HG03064 (cell line): ENCODE data around the gene ARHGEF19.
"Not testable (repeated sequence)": the region's sequence is repeated elsewhere in the genome, so short reads cannot be mapped to it uniquely, and the experiment has no call there.

Source experiments
- ATAC-seq: cut with Tn5 transposase; IDR thresholded peaks from one replicate; pipeline ENCODE4 v1.9.1; 2021; ENCODE audit warnings: low read depth; ENCODE audit not compliant: unreplicated experiment

The ARHGEF19 gene

GRCh38 chr1:16222716-16223115 is 10.3 kb upstream of the ARHGEF19 start:
- ATAC-seq: not testable (repeated sequence)

- no peak for ATAC-seq
These were observed 9.0 kb upstream of the ARHGEF19 start for GRCh38 chr1:16221499-16221898.

DNA sequence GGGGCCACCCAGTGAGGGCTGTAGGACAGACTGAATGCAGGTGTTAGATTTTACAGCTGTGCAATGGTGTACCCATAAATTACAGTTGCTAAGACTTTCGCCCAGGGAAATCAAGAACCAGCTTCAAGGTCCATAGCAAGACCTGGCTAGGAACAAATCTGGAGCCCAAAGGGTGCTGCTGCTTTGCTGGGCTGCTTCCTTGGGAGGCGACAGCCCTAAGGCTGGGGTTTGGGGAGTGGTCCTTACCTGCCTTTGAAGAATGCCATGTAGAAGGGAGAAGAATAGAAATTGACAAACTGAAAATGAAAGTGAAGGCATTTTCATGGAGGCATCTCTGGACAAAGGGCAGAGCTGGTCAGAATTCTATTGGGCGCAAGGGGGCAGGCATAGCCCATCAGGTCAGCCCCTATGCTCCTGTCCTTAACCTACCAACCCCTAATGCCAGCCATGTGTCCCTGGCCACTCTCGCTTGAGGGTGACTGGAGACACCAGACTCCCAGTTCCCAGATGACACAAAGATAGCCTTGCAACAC is 7.6 kb upstream of the ARHGEF19 start:
- ATAC-seq: no peak

GRCh38 chr1:16218674-16219071 is 6.2 kb upstream of the ARHGEF19 start:
- ATAC-seq: no peak

GRCh38 chr1:16218014-16218673 is 5.7 kb upstream of the ARHGEF19 start:
- ATAC-seq: no peak

GRCh38 chr1:16217061-16217785 is 4.8 kb upstream of the ARHGEF19 start:
- peak; percentile 93 for ATAC-seq

DNA sequence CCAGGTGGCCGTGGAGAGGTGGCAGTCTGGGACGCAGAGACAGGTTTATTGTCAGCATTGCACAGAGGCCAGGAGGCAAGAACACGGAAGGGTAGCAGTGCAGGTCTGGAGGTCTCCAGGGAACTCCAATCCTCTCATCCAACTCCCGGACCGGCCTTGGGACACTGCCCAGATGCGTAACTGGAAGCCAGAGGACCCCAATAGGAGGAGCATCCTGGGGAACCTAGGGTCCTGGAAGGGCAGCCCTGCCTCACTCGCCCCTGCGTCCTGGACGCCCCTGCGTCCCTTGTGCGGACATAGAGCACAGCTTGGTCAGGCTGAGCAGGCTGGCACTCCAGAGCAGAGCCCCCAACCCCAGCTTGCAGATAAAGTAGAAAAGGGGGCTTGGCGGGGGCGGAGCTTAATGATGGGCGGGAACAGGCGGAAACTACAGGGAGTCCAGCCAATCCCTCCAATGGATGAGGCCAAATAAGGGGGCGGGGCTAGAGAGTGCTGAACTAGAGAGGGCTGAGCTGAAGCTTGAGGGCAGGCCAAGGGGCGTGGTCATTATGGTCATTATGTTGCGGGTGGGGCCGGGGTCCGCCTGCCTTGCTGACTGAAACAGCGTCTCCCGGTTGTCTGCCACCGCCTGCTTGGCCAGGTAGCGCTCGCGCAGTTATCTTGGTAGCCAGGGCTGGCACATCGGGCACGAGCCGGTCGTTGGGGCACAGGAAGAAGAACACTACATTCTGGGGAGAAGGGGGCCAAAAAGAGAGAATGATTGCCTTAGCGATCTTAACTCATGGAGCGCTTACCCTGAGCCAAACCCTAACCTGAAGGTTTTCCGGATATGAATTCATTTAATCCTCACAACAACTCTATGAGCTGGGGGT is 3.7 kb upstream of the ARHGEF19 start:
- ATAC-seq: no peak

DNA sequence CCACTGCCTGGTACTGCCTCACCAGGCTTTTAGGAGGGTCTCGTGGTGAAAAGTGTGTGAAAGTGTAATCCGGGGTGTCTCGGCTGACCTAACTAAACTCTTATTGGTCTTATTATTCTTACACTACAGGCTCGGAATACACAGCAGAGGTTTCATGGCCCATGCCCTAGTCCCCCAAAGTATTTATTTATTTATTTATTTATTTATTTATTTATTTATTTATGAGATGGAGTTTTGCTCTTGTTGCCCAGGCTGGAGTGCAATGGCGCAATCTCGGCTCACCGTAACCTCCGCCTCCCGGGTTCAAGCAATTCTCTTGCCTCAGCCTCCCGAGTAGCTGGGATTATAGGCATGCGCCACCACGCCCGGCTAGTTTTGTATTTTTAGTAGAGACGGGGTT is 2.8 kb upstream of the ARHGEF19 start:
- ATAC-seq: not testable (repeated sequence)

- not testable (repeated sequence) for ATAC-seq
These were observed 1.1 kb upstream of the ARHGEF19 start for GRCh38 chr1:16213544-16213943.

DNA sequence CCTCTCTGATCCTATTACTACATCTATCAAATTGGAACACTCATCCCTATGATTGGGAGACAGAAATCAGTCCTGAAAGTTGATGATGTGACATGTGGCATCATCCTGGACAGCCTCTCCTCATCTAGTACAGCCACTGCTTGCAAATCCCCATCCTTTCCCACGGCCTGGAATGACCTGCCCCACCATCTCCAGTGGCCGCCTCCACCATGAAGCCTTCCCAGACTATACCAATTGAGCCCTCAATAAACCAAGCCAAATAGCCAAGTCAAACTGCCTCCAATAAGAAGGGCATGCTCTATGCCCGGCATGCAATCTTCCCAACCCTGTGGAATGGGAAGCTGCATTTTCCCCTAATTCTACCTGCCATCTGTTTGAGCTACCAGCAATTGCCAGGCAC is 561 bp upstream of the ARHGEF19 start:
- no peak for ATAC-seq

- ATAC-seq: no peak
These were observed 628 bp downstream of the ARHGEF19 start for GRCh38 chr1:16211824-16212223.

DNA sequence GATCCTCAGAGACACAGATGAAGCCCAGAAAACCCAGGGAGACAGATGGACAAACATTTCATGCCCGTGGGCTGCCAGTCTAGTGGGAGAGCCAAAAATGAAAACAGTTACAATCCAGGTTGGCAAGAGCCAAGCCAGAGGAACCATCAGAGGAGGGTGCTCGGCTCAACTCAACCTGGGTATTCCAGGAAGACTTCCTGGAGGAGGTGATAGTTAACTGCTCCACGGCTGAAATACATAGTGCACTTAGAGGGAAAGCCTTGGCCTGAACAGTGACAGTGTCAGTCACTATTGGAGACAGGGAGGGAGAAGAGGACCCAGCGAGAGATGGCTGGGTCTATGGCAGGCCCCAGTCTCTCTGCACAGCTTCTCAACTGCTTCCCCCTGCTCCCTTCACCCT is 1.9 kb downstream of the ARHGEF19 start:
- ATAC-seq: no peak

GRCh38 chr1:16209847-16210407 is 2.5 kb downstream of the ARHGEF19 start:
- ATAC-seq: no peak

DNA sequence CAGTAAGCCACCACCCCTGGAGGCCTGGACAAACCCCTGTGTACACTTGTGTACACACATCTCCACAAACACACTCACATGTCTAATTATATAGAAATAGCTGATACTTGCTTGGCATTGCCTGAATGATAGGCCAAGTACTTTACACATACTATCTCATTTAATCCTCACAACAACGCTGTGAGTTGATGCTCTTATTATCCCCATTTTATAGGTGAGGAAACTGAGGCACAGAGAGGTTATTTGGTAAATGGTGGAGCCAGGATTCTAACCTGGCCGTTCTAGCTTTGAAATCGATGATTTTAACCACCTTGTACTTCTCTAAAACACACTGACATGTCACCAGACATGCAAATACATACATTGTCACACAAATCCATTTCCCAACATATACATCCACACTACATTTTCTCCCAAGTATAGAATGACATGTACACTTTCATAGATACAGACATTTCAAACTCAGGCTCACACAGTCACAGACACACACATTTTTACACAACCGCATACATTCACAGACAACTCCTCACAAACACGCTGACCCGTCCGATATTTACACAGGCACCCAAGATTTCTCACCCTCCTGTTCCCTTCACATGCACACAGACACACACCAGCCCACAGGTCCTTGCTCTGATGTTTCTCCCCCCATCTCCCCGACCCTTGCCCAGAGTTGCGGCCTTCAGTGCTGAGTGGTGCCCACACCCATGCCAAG is 3.2 kb downstream of the ARHGEF19 start:
- no peak for ATAC-seq

- ATAC-seq: no peak
These were observed 4.0 kb downstream of the ARHGEF19 start for GRCh38 chr1:16208270-16208987.

GRCh38 chr1:16207318-16208269 is 4.9 kb downstream of the ARHGEF19 start:
- ATAC-seq: no peak

DNA sequence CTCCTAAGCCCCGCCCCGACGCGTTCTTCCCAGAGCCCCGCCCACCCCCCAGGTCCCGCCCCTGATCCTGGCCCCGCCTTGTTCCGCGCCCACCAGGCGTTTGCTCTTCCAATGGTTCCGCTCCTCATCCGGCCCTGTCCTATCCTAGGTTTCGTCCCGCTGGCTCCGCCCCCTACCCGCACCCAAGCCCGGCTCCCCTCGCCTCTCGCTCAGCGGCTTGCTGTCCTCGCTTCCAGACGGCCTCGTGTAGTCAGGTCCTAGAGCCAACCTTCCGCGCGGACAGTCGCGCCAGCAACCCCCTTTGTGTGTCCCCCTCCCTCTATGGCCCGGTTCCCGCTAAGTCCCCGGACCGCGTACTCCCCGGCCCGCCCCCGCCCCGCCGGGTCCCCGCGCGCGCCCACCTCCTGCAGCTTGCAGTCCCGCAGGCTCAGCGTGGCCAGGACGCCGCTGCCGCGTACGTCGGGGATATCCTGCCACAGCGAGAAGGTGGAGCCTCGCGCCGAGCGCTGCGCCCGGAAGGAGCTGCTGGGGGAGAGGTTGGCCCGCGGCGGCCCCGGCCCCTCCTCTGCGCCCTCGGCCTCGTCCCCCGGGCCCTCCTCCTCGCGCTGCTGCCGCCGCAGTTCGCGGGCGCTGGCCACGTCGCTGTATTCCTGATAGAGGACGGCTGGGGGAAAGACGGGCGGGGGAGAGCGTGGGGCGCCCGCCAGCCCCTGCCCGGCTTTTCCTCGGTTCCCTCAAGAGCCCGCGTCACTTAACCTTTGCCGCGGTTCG is 5.7 kb downstream of the ARHGEF19 start:
- peak; percentile 67 for ATAC-seq
